ENCODE measurements around the gene FRMD8.
A peak's percentile ranks its signal among the peaks of the same experiment; 100 is the strongest.

FRMD8 gene

DNA sequence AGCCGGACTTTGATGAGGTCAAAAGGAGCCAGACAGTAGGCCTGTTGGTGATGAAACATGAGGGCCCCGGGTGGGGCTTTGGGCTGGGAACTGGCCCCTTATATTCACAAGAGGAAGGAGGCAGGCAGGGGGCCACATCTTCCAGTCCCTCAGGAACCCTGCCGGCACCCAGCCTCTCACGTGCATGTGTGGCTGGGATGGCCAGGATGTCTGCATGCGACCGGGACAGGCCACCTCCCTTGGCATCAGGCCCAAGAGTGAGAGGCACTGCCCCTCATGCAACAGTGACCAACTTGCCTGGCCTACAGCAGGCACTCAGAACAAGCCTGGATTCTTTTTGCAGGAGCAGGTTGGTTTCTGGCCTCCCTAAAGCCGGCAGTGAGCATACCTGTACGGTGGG lies 9.4 kb upstream of the FRMD8 start:
- DNase-seq = no peak

DNA sequence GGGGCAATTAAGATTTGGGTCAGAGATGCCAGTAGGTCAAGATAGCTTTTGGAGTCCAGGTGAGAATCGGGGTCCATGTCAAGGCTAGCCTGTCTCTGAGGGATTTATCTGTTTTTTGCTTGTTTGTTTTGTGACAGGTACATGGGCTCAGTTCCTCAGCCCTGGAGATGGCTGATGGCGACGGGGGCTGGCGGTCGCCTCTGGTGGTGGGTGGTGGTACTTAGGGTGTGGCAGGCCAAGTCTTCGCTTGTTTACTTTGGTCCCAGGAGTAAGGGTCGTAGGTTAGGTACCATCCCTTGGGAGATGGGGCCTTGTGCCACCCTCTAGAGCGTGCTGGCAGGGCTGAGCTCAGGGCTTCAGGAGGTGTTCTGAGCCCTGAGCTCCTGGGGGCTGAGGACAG lies 8.7 kb upstream of the FRMD8 start:
- DNase-seq = no peak

DNA sequence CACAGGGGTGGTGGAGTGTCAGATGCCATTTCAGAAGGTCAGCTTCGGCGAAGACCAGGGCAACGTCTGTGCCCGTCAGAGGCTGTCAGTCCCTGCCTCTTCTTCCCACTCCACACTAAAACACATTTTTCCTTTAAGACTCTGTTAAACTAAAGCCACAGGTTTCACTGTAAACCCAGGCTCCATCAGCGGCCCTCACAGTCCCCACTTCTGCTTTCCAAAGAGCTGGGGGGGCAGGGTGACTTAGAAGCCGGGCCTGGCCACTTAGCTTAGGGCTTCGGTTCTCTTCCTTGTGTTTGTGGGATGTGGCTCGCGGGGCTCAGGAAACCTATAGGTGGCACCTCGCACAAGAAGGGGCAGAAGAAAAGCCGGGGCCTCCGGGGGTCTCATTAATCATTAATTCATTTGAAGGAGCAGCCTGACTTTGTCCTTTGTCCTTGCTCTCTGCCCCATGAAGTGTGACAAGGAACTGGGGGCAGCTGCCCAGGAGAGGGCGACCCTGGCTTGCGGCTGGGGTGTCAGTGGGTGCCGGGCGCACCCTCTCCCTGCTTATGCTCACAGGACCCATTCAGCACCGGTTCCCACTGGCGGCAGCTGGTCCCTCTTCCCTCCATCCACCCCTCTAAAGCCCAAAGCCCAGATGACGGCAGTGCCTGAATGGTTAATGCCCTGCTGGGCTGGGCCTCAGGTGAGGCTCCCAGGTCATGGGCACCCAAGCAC lies 8.1 kb upstream of the FRMD8 start:
- no peak for DNase-seq

DNA sequence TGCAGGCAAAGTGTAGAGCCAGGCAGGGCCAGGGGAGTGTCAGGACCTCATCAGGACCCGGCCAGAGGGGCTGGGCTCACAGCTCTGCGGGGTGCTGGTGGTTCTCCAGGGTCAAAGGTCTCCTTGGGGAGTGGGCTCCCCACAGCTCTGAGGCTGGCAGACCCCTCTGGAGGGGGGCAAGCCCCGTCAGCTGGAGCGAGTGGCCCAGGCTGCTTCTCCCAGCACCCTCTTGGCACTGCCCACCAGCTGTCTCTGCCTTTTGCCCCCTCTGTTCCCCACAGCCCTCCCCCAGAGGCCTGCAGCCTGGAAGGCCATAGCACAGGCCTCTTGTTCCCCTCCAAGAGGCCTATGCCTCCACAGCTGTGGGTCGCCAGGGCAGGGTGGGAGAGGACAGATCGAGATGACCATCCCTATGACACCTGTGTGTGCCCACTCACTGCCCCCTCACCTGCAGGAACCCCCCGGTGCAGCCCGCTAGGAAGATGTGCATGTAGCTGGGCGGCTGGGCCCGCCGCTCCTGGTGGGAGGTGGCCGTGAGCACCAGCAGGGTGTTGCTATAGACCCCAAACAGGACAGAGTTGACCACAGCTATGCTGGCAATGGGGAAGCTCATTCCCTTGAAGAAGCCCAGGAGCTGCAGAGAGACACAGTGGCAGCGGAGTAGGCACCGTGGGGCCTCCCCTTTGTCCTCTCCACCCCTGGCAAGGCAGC lies 7.4 kb upstream of the FRMD8 start:
- no peak for DNase-seq

DNA sequence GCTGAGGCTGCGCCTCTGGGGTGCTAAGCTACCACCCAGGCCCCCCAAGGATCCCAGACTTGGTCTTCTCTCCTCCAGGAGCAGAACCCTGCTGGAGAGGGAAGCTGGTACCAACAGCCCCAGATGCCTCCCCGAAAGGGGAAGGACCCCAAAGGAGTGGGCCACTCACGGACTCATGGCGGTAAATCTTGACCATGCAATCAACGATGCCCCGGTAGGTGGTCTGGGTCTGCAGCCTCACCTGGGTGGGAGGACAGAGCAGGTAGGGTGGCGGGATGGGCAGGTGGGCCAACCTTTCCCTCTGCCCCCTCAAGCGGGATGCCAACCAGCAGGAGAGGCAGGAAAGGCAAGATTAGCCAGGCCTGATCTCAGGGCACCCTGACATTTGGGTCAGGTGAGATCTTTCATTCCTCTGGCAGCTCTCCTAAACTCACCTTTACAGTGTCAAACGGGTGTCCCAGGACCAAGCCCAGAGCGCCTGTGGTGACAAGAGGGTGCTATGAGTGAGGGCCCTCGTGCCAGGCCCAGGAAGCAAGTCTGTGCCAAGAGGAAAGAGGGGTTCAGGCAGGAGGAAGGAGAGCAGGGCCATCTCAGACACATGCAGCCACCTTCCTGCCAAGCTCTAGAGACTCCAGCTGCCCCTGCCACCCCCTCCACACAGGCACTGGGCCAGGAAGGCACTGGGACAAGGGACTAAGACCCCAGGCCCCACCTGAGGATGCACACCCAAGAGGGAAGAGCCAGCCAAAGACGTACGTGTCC lies 6.6 kb upstream of the FRMD8 start:
- DNase-seq = no peak

DNA sequence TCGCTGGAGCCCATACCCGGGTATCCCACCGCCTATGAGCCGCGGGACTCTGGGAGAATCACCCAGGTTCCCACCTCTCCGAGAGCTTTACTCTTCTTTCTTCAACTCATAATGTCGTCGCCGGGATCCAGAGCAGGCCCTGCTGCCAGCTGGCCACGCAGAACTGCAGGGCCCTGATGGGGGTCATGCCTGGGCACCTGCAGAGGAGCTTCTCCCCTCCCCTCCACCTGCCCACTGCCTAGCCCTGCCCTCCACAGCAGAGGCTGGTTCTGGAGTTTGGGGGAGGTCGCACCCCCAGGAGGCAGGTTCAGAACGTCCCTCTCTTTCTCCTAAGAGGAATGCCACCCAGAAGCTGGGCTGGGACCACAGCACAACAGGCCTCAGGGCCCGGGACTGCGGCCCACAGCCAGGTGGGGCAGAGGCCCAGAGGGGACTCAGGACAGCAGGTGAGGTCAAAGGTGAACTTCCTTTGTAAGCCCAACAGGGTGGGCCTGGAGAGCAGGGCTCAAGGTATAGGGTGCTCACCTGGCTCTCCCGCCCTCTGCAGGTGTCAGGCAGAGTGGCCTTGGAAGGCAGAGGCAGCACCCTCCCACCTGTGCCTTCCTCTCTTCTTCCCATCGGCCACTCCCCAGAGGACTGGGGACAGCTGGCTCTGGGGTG lies 5.8 kb upstream of the FRMD8 start:
- DNase-seq = peak; percentile 34

DNA sequence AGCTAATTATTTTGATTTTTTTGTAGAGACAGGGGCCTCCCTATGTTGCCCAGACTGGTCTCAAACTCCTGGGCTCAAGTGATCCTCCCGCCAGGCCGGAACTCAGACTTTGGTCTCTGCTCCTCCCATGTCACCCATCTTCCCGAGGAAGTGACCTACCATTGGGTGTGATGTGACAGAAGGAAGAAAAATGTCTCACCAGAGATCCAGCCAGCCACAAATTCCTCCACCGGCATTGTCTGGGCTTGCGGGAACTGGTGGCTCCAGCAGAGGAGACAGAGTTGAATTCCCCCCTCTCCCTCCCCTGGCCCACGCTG lies 4.8 kb upstream of the FRMD8 start:
- DNase-seq = no peak

DNA sequence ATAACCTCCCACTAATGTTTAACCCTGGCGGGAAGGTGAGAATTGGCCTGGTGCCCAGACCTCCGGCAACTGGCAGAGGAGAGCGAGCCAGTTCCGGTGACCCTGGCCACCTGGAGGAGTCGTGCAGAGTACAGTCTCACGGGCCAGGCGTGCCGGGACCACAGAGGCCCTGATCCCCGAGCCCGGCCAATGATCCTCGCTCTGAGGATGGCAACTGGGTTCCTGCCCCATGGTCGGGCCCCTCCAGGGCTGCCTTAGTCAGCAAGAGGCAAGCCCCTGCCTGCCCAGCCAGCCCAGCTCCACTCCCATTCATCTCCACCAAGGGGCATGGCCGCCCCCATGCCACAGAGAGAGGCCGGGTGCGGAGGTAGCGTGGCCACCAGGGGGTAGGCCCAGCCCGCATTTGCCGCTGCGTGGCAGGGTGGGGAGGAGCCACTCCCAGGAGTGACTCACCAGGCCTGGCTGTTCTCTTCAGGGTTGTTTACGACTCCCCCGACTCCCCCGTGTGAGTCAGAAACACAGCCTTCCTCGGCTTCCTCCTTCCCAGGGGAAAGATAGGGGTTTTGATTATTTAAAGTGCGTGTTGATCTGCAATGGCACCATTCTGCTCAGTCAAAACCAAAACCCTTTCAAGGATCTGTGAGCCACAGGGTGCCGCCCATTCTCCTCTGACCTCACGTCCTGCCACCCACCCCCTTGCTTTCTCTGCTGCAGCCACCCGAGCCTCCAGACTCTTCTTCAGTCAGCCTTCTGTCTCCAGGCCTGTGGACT lies 4.2 kb upstream of the FRMD8 start, which contains the start of gene SLC25A45:
TSS of gene SLC25A45 (minus strand) at position 614 of the 771 bp plus-strand sequence. CDS start 695 bp downstream, outside the sequence.
- peak; percentile 94 for DNase-seq

DNA sequence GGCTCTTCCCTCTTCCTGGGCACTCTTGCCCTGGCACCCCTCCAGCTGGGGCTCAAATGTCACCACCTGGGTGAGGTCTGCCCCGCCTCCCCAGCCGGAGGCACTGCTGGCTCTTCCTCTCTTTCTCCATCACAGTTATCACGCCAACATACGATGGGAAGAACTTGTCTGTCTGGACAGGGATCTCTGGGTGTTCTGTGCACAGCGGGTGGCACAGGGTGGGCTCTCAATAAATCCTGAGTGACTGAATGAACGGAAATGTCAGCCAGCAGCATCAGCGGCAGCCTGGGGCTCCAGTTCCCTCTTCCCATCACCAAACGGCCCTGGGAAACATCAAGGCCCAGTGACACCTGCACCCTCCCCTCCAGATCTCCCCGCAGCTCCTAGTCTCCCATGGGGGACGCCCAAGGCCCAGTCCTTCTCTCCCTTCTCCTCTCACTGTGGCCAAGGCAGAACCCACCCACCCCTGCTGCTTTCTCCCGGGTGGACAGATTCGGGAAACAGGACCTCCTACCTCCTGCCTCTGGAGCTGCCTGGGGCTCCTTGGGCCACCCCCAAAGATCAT lies 3.6 kb upstream of the FRMD8 start:
- no peak for DNase-seq

DNA sequence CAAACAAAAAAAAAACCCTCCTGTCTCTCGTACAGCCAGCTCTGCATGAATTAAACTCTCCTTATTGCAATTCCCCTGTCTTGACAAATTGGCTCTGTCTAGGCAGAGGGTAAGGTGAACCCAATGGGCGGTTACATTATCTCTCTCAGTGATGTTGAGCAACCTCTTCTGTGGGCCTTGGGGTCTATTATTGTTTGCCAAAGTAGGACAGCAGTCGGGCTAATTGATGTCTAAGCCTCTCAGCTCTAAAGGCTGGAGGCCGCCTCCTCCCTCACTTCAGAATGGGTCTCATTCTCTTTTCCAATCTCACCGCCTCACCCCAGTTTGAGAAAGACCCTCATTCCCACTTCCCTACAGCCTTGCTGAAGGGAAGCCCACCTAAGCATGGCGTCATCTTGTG lies 2.7 kb upstream of the FRMD8 start:
- no peak for DNase-seq

DNA sequence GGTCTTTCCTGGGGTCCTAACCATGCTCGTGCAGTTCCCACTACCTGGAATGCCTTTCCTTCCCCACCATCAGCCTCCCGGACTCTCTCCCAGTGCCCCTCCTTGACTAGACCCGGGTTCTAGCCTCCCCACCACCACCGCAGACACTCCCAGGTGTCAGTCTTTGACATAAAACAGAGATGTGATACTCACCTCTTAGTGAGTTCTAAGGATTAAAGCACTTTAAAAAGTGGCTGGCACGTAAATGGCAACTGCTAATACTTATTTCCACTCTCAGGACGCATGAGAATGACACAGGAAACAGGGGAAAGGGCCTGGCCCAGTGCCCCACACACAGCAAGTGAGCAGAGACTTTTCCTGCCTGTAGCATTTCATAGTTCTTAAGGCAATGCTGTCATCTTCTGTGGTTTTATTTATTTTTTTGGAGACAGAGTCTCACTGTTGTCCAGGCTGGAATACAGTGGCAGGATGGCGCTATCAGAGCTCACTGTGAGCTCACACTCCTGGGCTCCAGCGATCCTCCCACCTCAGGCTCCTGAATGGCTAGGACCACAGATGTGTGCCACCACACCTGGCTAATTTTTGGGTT lies 2.0 kb upstream of the FRMD8 start:
- no peak for DNase-seq

DNA sequence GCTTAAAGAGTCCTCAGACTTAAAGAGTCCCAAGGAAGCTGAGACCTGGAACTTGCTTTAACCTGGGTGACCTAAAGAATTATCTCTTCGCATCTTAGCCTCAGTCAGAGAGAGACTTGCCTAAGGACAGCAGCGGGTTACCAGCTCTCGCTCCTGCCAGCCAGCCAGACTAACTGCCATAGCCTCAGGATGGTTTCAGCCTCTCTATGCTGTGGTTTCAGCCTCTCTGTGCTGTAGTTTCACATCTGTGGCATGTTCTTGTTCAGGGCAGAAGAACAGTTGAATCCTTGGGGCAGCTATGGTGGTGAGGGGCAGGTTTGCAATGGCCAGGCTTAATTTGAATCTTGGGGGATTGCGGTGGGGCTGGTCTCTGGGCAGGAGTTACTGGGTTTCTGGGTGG lies 2.3 kb downstream of the FRMD8 start:
- no peak for DNase-seq

DNA sequence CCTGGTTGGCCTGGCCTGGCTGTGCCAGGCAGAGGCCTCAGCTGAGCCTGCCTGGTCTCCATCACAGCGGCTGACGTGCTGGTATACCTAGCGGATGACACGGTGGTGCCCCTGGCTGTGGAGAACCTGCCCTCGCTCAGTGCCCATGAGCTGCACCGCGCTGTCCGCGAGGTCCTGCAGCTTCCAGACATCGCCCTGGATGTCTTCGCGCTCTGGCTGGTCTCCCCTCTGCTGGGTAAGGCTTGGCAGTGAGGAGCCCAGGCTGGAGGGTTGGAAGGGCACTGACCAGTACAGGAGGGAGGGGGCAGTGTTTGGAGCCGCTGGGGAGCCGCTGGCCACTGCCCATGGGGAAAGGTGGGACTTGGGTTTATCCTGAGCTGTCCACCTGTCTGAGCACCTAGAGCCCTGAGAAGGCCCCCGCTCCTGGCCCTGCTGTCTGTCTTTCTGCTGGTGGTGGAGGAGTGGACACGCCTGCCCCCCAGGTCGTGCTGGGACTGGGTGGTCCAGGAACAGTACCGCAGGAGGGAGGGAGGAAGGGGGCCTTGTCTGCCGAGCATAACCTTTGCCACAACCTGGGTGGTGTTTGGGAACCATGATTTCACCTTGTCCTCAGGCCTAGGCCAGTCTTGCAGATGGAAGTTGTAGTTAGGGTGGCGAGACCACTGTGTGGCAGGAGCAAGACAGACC lies 3.0 kb downstream of the FRMD8 start:
- DNase-seq = no peak

DNA sequence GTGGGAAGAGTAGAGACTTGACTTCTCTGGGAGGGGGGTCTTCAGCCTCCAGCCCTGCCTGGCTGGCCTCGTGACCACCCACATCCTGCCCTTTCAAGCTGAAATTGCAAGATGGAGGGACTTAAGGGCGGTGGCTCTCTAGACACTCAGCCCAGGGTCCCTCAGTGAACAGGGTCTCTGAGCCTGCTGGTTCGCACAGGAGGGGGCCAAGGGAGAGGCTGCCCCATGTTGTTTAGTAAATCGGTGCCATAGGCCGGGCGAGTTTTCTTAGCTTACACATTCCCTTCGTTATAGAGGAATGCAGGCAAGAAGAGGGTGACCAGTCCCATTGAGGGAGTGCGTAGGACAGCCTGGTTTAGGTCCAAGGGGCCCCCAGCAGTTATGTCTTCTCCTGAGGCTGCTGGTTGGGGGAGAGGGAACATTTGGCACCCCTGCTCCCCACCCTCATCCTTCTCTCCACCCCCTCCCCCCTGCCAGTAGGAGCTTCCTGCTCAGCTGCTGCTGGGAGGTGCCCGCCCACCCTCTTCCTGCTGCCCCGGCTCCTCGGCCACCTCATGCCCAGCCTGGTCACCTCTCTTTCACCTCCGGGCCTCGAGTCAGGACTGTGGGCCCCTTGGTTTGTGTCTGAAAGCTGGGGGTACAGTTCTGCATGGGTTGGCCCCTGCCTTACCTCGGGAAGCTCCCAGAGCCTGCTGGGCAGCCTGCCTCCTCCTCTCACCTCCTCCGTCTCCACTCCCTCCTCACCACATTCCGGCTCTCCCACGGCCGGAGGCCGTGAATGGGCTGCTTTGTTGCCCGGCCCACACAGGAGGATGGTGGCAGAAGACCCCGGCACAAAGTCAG lies 3.9 kb downstream of the FRMD8 start:
- DNase-seq = no peak

DNA sequence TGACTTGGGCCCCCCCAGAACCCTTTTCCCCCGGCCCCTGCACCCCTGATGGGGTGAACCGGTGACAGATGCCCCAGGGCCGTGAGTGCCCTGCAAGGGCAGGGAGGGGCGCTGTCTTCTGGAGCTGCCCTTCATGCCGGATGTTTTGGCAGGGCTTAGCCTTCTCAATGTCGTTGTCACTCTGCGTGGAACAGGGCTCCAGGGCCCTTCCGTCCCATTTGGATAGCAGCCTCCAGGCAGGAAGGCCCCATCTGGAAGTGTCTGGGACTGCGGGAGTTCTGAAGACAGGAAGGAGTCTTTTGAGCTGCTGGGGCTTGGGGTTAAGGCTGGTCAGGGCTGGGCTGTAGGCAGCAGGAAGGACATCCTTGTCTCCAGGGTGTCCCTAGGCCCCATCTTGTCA lies 4.6 kb downstream of the FRMD8 start:
- DNase-seq = no peak

DNA sequence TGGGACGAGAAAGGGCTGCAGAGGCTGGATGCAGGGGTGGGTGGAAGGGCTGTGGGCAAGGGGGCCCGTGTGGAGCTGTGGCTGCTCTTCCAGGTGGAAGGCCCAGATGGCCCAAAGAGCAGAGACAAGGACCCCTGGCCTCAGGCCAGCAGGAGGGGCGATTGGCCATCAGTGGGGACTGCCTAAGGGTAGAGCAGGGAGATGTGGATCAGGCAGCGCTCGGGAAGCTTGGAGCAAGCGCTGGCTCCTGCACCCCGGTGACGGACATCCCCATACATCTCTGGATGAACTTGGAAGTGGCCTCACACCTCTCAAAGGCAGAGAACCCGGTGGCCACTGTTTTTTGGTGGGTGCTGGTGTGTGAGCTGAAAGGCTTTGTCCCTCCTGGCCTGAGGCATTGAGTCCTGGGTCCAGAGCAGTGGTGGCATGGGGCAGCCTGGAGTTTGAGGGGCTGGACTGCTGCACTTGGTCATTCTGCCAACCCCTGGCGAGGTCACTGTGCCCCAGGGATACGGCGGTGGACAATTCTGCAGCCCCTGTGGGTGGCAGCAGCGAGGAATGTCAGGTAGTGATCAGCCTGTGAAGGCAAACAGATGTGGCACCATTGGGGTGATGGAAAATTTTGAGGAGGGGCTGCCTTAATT lies 5.9 kb downstream of the FRMD8 start:
- no peak for DNase-seq

DNA sequence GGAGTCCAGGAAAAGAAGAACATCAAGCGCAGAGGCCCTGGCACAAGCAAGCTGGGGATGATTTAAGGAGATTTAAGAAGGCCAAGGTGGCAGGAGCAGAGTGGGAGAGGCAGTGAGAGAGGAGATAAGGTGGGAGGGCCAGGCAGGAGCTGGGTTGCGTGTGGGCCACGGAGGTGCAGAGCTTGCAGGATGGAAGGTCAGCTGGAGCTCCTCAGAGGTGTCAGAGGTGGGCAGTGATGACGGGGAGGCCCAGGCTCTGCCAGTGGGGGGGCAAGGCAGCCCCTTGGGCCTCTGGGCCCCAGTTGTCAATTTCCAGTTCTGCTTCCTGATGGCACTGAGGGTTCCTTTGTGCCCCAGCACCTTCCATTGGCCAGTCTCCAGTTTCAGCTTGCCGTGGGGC lies 6.5 kb downstream of the FRMD8 start:
- DNase-seq = no peak

DNA sequence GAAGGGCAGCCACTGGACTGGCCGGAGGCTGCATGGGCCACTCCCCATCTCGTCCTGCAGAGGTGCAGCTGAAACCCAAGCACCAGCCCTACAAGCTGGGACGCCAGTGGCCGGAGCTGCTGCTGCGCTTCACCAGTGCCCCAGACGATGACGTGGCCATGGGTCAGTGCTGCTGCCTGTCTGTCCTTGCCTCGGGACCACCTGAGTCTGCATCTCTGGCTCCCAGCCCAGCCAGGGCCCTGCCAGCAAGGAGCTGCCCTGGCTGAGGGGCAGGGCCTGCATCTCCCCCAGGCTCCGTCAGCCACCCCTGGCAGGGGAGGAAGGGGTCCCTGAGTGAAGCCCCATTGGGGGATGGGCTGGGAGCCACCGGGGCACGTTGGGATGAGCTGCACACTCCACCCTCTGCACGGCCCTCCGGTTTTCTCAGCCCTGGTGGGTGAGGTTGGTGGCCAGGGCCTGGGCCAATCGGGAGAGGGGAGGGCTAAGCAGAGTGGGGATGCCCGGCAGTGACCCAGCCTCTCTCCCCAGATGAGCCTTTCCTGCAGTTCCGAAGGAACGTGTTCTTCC lies 7.2 kb downstream of the FRMD8 start:
- no peak for DNase-seq

DNA sequence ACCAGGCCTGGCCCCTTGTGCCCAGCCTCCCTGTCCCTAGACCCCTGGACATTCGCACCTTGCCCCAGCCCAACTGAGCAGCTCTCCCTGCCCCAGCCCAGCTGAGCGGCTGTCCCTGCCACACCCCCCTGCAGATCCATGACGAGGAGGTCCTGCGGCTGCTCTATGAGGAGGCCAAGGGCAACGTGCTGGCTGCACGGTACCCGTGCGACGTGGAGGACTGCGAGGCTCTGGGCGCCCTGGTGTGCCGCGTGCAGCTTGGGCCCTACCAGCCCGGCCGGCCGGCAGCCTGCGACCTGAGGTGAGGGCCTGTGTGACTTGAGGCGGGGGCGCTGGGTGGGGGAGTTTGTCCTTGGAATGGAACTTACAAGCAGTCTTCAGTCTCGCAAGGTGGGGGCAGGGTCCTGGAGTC lies 7.7 kb downstream of the FRMD8 start:
- no peak for DNase-seq

Data from NCI-H146 (cell line).